ENCODE data around the gene PDSS2. TPM values are rescaled to one million over a fixed set of nuclear protein-coding genes. Genes with fewer than 3 reads are reported as not detected.

The PDSS2 gene
- total and polyA plus RNA-seq, 9 of the 15 experiments (the other 6 are each of a cell fraction or from before 2014, with no cell fraction given), result 5.8 to 21.1 (median 12.0) TPM

GRCh38 chr6:107246972-107247615 is 212.3 kb downstream of the PDSS2 start (continued):
- TF ChIP-seq, protein P1, sequence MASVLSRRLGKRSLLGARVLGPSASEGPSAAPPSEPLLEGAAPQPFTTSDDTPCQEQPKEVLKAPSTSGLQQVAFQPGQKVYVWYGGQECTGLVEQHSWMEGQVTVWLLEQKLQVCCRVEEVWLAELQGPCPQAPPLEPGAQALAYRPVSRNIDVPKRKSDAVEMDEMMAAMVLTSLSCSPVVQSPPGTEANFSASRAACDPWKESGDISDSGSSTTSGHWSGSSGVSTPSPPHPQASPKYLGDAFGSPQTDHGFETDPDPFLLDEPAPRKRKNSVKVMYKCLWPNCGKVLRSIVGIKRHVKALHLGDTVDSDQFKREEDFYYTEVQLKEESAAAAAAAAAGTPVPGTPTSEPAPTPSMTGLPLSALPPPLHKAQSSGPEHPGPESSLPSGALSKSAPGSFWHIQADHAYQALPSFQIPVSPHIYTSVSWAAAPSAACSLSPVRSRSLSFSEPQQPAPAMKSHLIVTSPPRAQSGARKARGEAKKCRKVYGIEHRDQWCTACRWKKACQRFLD (CRISPR knock-in tag; IDR thresholded peaks at IDR 0.05), result no peak
- TF ChIP-seq BRD9 (IDR thresholded peaks at IDR 0.05; ENCODE audit: low read depth, partially characterized antibody), result no peak
- no peak for TF ChIP-seq ZNF316 (IDR thresholded peaks at IDR 0.05)
- TF ChIP-seq ZNF551 (CRISPR knock-in tag; IDR thresholded peaks at IDR 0.05), result no peak
- TF ChIP-seq KAT7 (CRISPR knock-in tag; IDR thresholded peaks at IDR 0.05; ENCODE audit: borderline replicate concordance), result no peak

GRCh38 chr6:107246249-107246971 is 213.0 kb downstream of the PDSS2 start:
- H4K20me1 ChIP-seq (replicated peaks; ENCODE audit: control insufficient read depth, insufficient read depth, low read length), result no peaks in the 10 kb centered on the region
- ChIA-PET POLR2A (interaction anchor here (2.3 kb wide), 1 partner anchor 10 kb away, joined by 7 read pairs; no protein-coding TSS in a partner anchor), CTCF (ENCODE audit: low intra/inter-chr PET ratio) (no interaction called here)
- no peak overlapping the region for H3K4me3 ChIP-seq
- H3K27me3 ChIP-seq (ENCODE audit: control insufficient read depth in 2 of 2, insufficient read depth in 2 of 2, low read length in 2 of 2), result no peaks in the 10 kb centered on the region
- no peak overlapping the region for H2AFZ ChIP-seq (ENCODE audit: low read depth, low read length)
- ATAC-seq (no peak), FAIRE-seq (no peak), DNase-seq (ENCODE audit: extremely low read depth in 1 of 4, low spot score in 3 of 4) (no peak)
- intact Hi-C loops (cut with micrococcal nuclease) (no loop called here), in situ Hi-C loops (cut with MboI) (no loop called here)
- BruUV-seq (replicated peaks), result no TSS peak
- H3K9ac ChIP-seq (ENCODE audit: insufficient read depth in 1 of 2, low read depth in 2 of 2, low read length in 2 of 2), result no peak overlapping the region
- H3K27ac ChIP-seq (ENCODE audit: extremely low read depth, low read depth, low read length), result no peak overlapping the region
- no peaks in the 10 kb centered on the region for H3K9me1 ChIP-seq (ENCODE audit: control insufficient read depth, insufficient read depth, low read length)
- no peaks in the 10 kb centered on the region for H3K36me3 ChIP-seq (ENCODE audit: control insufficient read depth, insufficient read depth, low read length)
- 50% methylated on average over 3 of the region's 3 CpGs for WGBS (ENCODE audit: insufficient coverage, low coverage, missing lambda C conversion rate)
- H3K4me2 ChIP-seq (ENCODE audit: insufficient read depth, low read length), result no peak overlapping the region
- TF ChIP-seq ZNF316 (IDR thresholded peaks at IDR 0.05) (peak; percentile 80), MLLT1 (IDR thresholded peaks at IDR 0.05) (no peak), C11orf30 (IDR thresholded peaks at IDR 0.05; ENCODE audit: low read depth) (peak; percentile 67), MAFF (IDR thresholded peaks at IDR 0.05; ENCODE audit: low read length) (peak; percentile 10; the same call in 1 of the 2 replicates), ATF7 (IDR thresholded peaks at IDR 0.05) (no peak)
- H3K79me2 ChIP-seq (ENCODE audit: control insufficient read depth, insufficient read depth, low read length), result no peaks in the 10 kb centered on the region
- H3K9me3 ChIP-seq (replicated peaks; ENCODE audit: control insufficient read depth, insufficient read depth, low read depth, low read length), result no peaks in the 10 kb centered on the region
- no peaks in the 10 kb centered on the region for H3K4me1 ChIP-seq (replicated peaks in 1 of 2; ENCODE audit: control insufficient read depth in 2 of 2, insufficient read depth in 2 of 2, low read length in 2 of 2)
